Ishikawa (cell line): Measurements from ENCODE around the gene KCND3.

Experiments
- CEBPB ChIP-seq: IDR thresholded peaks from 2 replicates; pipeline ENCODE4 v1.6.1; 2012
- CREB1 ChIP-seq: IDR thresholded peaks from 2 replicates; pipeline ENCODE4 v1.6.1; 2012; ENCODE audit warnings: low read depth
- EGR1 ChIP-seq: IDR thresholded peaks from 2 replicates; pipeline ENCODE4 v1.6.1; 2012
- EP300 ChIP-seq: IDR thresholded peaks from 2 replicates; pipeline ENCODE4 v1.6.1; 2012; ENCODE audit warnings: borderline replicate concordance
- FOXM1 ChIP-seq: IDR thresholded peaks from 2 replicates; pipeline ENCODE4 v1.6.1; 2012; ENCODE audit warnings: low read depth, borderline replicate concordance
- MAX ChIP-seq: IDR thresholded peaks from 2 replicates; pipeline ENCODE4 v1.6.1; 2012
- NFIC ChIP-seq: IDR thresholded peaks from 2 replicates; pipeline ENCODE4 v1.6.1; 2012
- RAD21 ChIP-seq: IDR thresholded peaks from 2 replicates; pipeline ENCODE4 v1.6.1; 2012; ENCODE audit warnings: low read depth
- REST ChIP-seq: IDR thresholded peaks from 2 replicates; pipeline ENCODE4 v1.6.1; 2012; ENCODE audit warnings: low read depth, mild to moderate bottlenecking
- TAF1 ChIP-seq: IDR thresholded peaks from 2 replicates; pipeline ENCODE4 v1.6.1; 2012; ENCODE audit warnings: low read depth, mild to moderate bottlenecking
- TCF12 ChIP-seq: IDR thresholded peaks from 2 replicates; pipeline ENCODE4 v1.6.1; 2012; ENCODE audit warnings: low read depth
- TEAD4 ChIP-seq: IDR thresholded peaks from 2 replicates; pipeline ENCODE4 v1.6.1; 2012
- USF1 ChIP-seq: IDR thresholded peaks from 2 replicates; pipeline ENCODE4 v1.6.1; 2012
- YY1 ChIP-seq: IDR thresholded peaks from 2 replicates; pipeline ENCODE4 v1.6.1; 2012; ENCODE audit warnings: low read depth
- ZBTB7A ChIP-seq: IDR thresholded peaks from 2 replicates; pipeline ENCODE4 v1.6.1; 2012; ENCODE audit warnings: low read depth

Gene KCND3

GRCh38 chr1:111834956-111835355 is 154.5 kb downstream of the KCND3 start:
- TF ChIP-seq NFIC, result no peak
- TF ChIP-seq MAX, result no peak
- no peak for TF ChIP-seq EP300
- TF ChIP-seq USF1, result no peak
- no peak for TF ChIP-seq TEAD4
- no peak for TF ChIP-seq EGR1
- TF ChIP-seq TCF12, result no peak
- TF ChIP-seq CEBPB, result no peak
- TF ChIP-seq ZBTB7A, result no peak
- no peak for TF ChIP-seq FOXM1
- no peak for TF ChIP-seq RAD21
- no peak for TF ChIP-seq REST
- TF ChIP-seq CREB1, result no peak
- TF ChIP-seq YY1, result no peak
- TF ChIP-seq TAF1, result no peak

GRCh38 chr1:111833334-111833733 is 156.1 kb downstream of the KCND3 start:
- TF ChIP-seq NFIC (no peak), REST (peak; percentile 86), EP300 (no peak)

- TF ChIP-seq TAF1 (no peak), USF1 (no peak), YY1 (no peak)
Measured at GRCh38 chr1:111832521-111833155, 156.8 kb downstream of the KCND3 start.

- no peak for TF ChIP-seq FOXM1
- TF ChIP-seq RAD21, result no peak
- no peak for TF ChIP-seq USF1
- no peak for TF ChIP-seq MAX
- TF ChIP-seq CREB1, result no peak
- no peak for TF ChIP-seq CEBPB
- no peak for TF ChIP-seq TCF12
- no peak for TF ChIP-seq ZBTB7A
- TF ChIP-seq REST, result no peak
- TF ChIP-seq TAF1, result no peak
- TF ChIP-seq EP300, result no peak
- TF ChIP-seq EGR1, result no peak
Measured at GRCh38 chr1:111831153-111831552, 158.3 kb downstream of the KCND3 start.

GRCh38 chr1:111827946-111828345 is 161.5 kb downstream of the KCND3 start:
- no peak for TF ChIP-seq CREB1
